HG02798 (cell line): ENCODE measurements around the gene OTULINL.
"Not testable (repeated sequence)": the region's sequence is repeated elsewhere in the genome, so short reads cannot be mapped to it uniquely, and the experiment has no call there.

Source experiments
- ATAC-seq: cut with Tn5 transposase; IDR thresholded peaks from one replicate; pipeline ENCODE4 v1.9.1; 2021; ENCODE audit warnings: mild to moderate bottlenecking; ENCODE audit not compliant: unreplicated experiment, poor library complexity

The OTULINL gene

DNA sequence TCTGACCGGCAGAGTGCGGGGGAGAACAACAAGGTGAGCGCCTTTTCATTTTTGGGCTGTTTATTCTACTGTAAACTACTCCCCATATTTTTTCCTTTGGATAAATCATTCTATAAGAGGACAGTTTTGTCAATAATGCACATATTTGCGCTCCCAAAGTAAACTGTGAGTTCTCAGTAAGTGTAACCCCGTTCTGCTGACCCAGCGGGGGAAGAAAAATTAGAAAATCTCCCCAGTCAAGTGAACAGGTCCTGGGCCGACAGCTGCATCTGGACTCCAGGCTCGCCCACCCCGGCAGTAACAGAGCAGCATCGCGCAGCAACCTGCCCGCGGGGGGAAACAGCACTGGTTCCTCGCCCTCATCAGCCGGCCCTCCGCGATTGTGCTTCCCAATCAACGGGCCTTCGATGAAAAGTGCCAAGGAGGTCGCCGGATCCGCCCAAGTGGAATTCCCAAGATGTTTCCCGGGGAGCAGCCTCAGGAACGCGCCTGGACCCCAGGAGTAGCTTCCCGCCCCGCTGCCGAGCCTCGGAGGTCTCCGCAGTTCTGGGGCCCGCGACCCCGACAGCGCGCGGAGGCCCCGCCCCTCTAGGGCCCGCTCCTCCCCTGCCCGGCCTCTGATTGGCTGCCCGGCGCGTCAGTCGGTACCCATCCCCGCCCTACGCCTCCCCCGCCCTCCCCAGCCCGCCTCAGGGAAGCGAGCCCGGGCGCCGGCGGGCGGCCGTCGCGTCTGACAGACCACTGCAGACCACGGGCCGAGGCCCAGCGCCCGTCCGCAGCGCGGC is at the start of gene OTULINL:
TSS of gene OTULINL (plus strand) at position 687 of the 785 bp plus-strand sequence. CDS start 103 bp downstream, outside the sequence.
- peak; percentile 99 for ATAC-seq

DNA sequence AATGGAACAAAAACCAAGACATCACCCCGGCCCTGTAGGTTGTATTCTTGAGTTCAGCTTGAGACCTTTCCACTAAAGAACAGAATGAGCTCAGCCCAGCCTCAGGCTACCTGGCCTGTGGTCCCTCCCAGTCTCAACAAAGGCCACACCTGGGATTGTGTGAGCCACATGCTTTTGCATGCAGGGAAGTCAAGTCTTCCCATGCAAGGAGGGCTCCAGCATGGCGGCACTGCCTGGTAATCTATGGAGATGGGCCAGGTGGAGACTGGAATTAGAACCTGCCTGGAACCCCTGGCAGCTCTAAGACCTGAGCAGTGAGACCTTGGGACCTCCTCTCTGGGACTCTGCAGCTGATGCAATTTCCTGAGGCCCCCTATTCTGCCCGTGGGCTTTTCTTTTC is 49.4 kb upstream of the OTULINL start:
- no peak for ATAC-seq

DNA sequence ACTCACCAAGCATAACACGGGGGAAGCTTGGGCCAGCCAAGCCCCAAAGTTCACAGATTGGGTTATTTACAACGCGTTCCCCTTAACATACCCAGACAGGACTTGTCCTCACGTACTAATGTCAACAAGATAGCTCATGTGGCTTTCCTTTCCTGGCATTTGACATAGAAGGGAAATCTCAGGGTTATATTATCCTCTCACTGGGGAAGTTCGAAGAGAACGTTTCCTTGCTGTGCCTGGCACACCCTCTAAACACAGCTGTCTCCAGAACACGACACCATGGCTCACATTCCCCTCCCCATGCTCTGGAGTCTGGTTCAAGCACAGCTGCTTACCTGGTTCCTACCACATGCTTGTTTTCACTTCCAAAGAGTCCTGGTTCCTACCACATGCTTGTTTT is 46.8 kb upstream of the OTULINL start:
- no peak for ATAC-seq

DNA sequence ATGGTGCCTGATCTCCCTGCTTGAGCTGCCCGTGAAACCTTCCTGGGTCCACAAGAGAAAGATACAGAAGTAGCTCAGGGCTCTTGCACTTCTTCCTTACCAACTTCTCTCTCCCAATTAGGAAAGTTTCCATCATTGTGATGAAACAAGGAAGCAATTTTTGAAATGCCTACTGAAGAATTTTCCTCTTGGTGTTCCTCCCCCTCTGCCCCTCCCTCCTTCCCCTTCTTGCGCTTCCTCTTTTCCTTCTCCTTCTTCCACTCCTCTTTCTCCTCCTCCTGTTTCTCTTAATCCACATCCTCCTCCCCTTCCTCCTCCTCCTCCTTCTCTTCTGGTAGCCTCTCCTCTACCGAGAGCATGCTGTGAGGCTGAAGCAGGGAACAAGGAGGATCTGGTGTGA is 36.3 kb upstream of the OTULINL start:
- ATAC-seq = no peak

DNA sequence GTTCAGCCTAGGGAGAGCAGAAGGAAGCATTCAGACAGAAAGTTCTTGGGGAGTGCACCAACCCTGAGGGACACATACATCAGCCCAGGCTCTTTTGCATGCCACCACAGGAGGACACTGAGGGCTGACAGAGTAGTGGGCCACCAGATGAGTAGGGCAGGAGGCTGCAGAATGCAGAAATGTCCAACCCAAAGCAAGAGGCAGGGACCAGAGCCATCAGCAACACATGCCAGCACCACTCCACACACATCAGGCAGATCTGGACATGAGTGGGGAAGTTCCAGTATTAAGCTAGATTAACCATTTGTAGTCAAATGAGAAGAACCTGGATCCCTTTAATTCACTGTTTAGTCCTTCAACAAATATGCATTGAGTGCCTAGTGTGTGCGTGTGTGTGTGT is 35.7 kb upstream of the OTULINL start:
- ATAC-seq = no peak

DNA sequence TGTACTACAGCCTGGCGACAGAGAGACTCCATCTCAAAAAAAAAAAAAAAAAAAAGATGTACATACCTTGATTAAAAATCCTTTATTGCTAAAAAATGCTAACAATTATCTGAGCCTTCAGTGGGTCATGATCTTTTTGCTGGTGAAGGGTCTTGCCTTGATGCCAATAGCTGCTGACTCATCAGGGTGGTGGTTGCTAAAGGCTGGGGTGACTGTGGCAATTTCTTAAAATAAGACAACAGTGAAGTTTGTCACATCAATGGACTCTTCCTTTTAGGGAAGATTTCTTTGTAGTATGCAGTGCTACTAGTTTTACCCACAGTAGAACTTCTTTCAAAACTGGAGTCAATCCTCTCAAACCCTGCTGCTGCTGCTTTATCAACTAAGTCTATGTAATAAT is 33.9 kb upstream of the OTULINL start:
- no peak for ATAC-seq

DNA sequence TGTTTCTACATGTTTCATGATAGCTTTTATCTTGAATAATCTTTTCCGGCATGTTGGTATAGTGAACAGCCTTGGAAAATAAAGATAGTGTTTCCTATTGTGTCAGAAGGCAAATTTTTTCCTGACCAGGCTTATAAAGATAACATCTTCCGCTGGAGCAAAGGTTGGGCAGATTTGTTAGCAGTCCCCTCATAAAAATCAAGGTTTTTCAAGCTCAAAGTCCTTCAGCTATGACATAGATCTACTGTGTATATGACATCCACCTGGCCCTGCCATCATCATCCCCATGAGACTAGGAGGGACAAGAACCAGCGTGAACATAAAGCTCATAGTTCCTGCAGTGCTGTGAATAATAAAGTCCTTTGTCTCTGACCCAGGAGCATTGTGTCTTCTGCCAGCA is 30.4 kb upstream of the OTULINL start:
- ATAC-seq = no peak

DNA sequence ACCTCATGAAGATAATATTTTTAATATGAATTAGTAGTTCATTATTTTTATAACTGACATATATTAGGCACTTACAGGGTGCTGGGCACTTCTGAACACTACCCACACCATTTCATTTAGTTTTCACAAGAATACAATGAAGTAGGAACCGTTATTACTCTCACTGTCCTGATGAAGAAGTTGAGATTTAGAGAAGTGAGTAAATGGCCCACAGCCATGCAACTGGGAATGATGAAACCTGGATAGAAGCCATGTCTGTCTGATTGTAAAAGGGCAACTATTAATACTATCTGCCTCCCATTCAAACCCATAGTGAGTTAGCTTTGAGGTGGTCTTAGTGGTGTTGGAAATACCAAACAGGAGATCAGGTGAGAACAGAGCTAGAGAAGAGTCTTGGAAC is 29.6 kb upstream of the OTULINL start:
- ATAC-seq = no peak

DNA sequence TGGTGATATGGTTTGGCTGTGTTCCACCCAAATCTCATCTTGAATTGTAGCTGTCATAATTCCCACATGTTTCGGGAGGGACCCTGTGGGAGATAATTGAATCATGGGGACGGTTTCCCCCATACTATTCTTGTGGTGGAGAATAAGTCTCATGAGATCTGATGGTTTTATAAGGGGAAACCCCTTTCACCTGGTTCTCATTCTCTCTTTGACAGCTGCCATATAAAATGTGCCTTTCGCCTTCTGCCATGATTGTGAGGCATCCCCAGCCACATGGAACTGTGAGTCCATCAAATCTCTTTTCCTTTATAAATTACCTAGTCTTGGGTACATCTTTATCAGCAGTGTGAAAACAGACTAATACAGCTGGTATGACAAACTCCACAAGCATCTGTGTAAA is 27.3 kb upstream of the OTULINL start:
- ATAC-seq = not testable (repeated sequence)

DNA sequence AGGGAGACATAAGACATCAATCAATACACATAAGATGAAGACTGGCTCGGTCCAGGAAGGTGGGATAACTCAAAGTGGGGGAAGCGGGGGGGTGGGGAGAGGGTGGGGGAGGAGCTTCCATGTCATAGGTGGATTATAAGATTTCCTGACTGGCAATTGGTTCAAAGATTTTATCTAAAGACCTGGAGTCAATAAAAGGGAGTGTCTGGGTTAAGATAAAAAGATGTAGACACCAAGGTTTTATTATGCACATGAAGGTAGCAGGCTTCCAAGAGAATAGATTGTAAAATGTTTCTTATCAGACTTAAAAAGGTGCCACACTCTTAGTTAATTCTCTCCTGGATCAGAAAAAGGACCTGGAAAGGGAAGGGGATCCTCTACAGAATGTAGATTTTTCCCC is 25.6 kb upstream of the OTULINL start:
- no peak for ATAC-seq

DNA sequence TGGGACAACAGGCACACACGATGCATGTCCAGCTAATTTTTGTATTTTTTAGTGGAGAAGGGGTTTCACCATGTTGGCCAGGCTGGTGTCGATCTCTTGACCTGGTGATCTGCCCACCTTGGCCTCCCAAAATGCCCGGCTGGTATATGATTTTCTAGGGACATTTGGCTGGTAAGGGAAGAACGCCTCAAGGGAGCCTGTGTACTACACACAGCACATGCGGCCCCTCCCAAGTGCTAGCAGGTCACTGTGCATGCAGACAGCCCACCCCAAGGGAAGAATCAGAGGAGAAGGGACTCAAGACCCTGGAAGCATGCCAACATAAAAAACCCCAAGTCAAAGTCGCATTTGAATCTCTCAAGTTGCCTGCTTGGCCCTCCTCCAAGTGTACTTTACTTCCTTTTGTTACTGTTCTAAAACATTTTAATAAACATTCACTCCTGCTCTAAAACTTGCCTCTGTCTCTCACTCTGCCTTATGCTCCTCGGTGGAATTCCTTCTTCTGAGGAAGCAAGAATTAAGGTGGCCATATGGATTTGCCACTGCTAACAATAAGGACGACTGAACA is 24.3 kb upstream of the OTULINL start:
- ATAC-seq = no peak

DNA sequence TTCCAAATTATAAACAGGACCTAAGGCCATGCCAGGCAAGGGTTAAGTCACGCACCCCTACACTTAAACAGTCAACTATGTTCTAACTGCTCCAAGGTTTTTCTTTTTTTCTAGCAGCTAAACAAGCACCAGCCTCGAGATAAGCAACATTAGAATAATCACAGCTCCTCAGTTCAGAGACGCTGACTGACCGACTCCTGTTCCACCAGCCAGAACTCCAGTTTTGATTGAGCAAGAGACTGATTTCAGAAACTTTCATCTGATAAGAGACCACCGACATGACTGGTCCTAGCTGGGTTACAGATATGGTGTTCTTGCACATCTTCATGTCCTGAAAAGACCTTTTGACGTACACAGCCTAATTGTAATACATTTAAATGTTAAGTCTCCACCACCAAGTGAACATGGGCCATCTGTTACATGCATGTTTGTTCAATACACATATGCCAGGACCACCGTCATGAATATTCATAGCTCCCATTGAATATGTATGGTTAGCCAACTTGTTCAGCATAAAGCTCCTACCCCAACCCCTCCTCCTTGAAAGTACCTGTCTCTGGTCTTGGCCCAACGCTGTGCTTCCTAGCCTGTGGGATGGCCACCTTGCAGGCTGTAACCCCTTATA is 23.7 kb upstream of the OTULINL start:
- no peak for ATAC-seq

DNA sequence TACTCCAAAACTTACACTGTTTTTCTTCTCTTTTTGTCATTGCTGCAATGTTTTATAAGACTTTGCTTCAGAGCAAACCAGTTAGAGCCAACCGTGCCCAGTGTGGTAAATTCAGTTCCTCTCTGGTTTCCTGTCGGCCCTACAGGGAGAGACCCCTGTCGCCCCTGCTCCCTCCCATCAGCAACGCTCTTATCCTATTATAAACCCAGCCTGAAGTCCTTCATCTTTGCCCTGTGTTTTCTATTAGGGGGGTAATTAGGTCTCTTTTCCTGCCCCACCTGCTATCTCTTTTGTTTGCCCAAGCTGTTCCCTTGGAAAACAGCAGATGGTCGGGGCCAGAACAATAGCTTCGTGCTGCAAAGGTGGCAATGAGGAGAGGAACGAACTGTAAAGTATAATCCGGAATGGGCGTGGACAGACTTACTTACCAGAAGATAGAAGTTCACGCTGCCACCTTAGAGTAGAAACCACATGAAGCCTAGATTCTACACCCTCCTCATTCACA is 21.4 kb upstream of the OTULINL start:
- ATAC-seq = no peak

DNA sequence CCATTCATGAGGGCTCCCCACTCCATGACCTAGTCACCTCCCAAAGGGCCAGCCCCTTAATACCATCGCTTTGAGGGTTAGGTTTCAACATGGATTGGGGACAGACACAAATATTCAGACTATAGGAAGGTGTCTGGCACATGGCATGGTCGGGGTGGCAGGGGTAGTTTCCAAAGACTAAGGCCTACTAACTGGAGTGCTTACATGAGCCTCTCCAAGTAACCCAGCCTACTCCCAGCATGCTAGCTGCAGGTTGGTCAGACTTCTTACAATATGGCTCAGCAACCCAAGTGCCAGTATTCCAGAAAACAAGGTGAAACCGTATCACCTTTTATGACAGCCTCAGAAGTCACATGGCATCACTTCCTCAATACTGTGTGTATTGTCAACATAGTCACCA is 19.9 kb upstream of the OTULINL start:
- ATAC-seq = no peak

DNA sequence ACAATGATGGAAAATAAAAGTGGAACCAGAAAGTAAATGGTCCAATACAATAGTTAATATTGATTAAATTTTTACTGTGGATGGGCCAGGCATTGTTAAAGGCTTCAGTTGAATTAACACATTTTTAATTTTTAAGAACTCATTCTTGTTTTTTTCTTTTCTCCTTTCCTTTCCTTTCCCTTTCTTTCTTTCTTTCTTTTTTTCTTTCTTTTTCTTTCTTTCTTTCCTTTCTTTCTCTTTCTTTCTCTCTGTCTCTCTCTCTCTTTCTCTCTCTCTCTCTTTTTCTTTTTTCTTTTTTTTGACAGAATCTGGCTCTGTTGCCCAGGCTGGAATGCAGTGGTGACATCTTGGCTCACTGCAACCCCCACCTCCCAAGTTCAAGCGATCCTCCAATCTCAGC is 13.3 kb upstream of the OTULINL start:
- no peak for ATAC-seq

DNA sequence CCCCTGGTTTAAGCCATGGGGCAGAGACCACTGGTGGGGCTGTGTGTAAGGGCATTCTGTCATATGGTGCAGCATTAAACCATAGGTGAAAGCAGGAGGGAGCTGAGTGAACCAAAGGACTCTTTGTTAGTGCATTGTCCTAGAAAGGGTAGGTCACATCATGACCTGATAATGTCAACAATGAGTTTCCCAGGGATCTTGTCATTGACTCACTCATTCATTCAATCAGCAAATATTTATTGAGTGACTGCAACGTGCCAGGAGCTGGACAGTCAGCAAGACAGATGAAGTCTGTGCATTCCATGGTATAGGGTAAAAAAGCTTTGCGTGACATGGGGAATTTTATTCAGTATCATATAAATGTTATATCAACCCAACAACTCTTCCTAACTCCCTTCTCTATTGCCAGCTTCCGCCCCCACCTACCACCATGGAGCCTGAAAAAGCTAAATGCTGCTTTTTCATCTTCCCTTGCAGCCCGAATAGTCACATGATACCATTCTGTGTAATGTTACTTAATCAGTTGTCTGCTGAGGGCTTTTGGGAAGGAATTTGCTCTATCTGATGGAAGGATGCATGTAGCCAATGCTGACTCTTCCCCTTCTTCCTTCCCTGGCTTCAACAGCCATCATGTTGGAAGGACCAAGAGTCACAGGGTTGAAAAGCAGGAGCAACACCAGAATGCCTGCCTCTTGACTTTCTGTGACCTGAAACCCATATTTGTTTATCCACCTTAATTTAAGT is 11.5 kb upstream of the OTULINL start:
- ATAC-seq = no peak

DNA sequence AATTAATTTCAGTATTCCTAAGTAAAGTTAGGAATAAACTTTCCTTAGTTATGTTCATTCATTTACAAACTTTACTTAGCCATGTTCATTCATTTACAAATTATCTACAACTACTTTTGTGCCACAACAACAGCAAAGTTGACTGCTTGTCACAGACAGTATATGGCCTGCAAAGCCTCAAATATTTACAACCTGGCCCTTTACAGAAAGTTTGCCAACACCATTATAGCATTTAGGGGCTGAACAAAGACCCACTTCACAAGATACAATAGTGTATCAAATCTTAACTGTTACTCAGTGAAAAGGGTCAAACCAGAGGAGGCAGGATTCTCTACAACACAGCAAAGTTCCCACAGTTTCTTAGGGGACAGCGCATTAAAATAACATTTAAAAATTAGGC is 9.7 kb upstream of the OTULINL start:
- ATAC-seq = no peak

DNA sequence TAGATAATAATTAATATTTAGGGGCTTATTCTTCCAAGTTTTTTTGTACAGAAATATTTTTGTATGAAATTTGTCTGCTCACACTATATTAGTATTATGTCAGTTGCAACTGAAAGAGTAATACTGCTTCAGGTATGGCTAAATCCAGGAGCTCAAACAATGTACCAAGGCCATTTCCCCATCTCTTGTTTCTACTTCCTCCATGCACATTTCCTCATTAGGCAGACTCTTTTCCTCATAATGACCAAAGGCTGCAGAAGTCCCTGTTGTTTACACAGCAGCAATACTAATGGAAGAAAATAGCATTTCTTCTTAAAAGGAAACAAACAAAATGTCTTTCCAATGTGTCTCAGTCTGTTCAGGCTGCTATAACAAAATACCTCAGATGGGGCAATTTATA is 9.2 kb upstream of the OTULINL start:
- no peak for ATAC-seq

DNA sequence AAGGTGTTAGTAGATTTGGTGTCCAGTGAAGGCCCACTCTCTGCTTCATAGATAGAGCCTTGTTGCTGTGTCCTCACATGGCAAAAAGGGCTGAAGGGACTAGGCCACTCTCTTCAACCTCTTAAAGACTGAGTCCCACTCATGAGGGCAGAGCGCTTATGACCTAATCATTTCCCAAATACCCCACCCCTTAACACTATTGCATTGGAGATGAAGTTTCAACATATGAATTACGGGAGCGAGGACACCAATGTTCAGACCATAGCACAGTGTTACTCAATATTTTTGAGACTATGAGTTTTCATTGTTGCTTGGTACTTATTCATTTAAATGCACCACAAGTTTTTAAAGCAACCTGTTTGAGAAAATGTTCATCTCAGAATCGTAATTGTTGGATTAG is 8.8 kb upstream of the OTULINL start:
- ATAC-seq = no peak

DNA sequence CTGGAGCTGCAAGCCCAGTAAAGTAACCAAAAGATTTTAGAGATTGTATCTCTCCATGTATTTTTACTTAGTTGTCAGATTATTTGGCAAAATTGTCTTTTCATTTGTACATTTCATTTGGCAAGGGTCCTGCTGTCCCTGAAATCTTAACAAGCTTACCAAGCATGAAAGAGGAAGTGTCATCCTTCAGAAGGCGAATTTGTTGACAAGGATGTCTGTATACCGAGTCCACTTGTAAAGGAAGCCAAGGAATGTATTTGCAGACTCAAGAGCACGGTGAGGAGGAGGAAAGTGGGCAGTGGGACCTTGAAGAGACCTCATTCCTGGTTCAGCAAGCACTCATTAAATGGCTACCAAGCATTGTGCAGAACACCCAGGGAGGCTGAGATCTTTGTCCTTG is 7.5 kb upstream of the OTULINL start:
- no peak for ATAC-seq
